CD4-positive, alpha-beta memory T cell (primary cell): ENCODE data around the gene ROPN1L. TPM values are rescaled to one million over a fixed set of nuclear protein-coding genes. Genes with fewer than 3 reads are reported as not detected.
A peak's percentile ranks its signal among the peaks of the same experiment; 100 is the strongest.

ENCODE experiments used
- CTCF ChIA-PET: fragments of 350-600 bp; sonication (Branson Sonifier 250); formaldehyde crosslinking; loops from one replicate; lab custom pipeline; 2021; ENCODE audit warnings: inconsistent platforms; ENCODE audit not compliant: partially characterized antibody; lab: Charles Lee
- POLR2A ChIA-PET: fragments of 350-600 bp; sonication (Branson Sonifier 250); formaldehyde crosslinking; loops from one replicate; lab custom pipeline; 2021; ENCODE audit not compliant: partially characterized antibody; lab: Charles Lee
- DNase-seq, 5 donors: peaks; one replicate each; pipeline versions ENCODE4 v3.0.0 to v3.0.0-alpha.2; 2020 to 2022; ENCODE audit warnings: mixed read lengths in 1 of 5
- H3K27ac ChIP-seq: one replicate; pipeline ENCODE4 v1.7.0; 2013; ENCODE audit warnings: low read depth, low read length
- H3K27me3 ChIP-seq: 2 replicates; pipeline ENCODE4 v1.7.0; 2013; ENCODE audit warnings: mild to moderate bottlenecking, low read length, moderate library complexity; ENCODE audit not compliant: insufficient read depth
- H3K36me3 ChIP-seq: 2 replicates; pipeline ENCODE4 v1.7.0; 2013; ENCODE audit warnings: mild to moderate bottlenecking, low read length, moderate library complexity; ENCODE audit not compliant: insufficient read depth
- H3K4me1 ChIP-seq: 2 replicates; pipeline ENCODE4 v1.7.0; 2013; ENCODE audit warnings: mild to moderate bottlenecking, low read length, moderate library complexity; ENCODE audit not compliant: insufficient read depth
- H3K4me3 ChIP-seq, 2 donors: one replicate each; pipeline ENCODE4 v1.7.0; 2013; ENCODE audit warnings: low read length in 2 of 2, mild to moderate bottlenecking in 1 of 2
- H3K9me3 ChIP-seq, 2 donors: one replicate each; pipeline ENCODE4 v1.7.0; 2013; ENCODE audit warnings: low read length in 2 of 2, control low read depth in 1 of 2; ENCODE audit not compliant: control insufficient read depth in 1 of 2
- H3K27ac Mint-ChIP-seq, 7 donors: one replicate each; pipeline ENCODE4 v1.8.0; 2020 to 2021; ENCODE audit warnings: mixed read lengths in 7 of 7, mild to moderate bottlenecking in 6 of 7, inconsistent platforms in 3 of 7, moderate library complexity in 3 of 7
- H3K27me3 Mint-ChIP-seq, 2 donors: one replicate each; pipeline ENCODE4 v1.8.0; 2020 to 2021; ENCODE audit warnings: mixed read lengths in 2 of 2
- H3K36me3 Mint-ChIP-seq, 2 donors: one replicate each; pipeline ENCODE4 v1.8.0; 2020 to 2021; ENCODE audit warnings: mixed read lengths in 2 of 2, inconsistent platforms in 1 of 2, mild to moderate bottlenecking in 1 of 2
- H3K4me1 Mint-ChIP-seq, 4 donors: one replicate each; pipeline ENCODE4 v1.8.0; 2020 to 2021; ENCODE audit warnings: mixed read lengths in 4 of 4, mild to moderate bottlenecking in 1 of 4
- H3K4me3 Mint-ChIP-seq, 8 donors: one replicate each; pipeline ENCODE4 v1.8.0; 2020 to 2021; ENCODE audit warnings: mixed read lengths in 8 of 8, mild to moderate bottlenecking in 7 of 8, moderate library complexity in 6 of 8, inconsistent platforms in 3 of 8
- H3K9me3 Mint-ChIP-seq, 8 donors: one replicate each; pipeline ENCODE4 v1.8.0; 2020 to 2021; ENCODE audit warnings: mixed read lengths in 8 of 8, mild to moderate bottlenecking in 5 of 8, inconsistent platforms in 3 of 8, moderate library complexity in 1 of 8
- intact Hi-C: fragments of 100-400 bp; cut with micrococcal nuclease; formaldehyde crosslinking; loops from one replicate; pipeline ENCODE4 v1.15.1; 2023
- polyA plus RNA-seq, 2 donors: library from polyadenylated mRNA; unstranded; fragments of 300-500 nt; fragmentation: Illumina TruSeq; gene quantifications; one replicate each; pipeline ENCODE4 v1.2.3, GENCODE V29; 2021
- total RNA-seq, 2 experiments: library from RNA; stranded (reverse); gene quantifications; one replicate each; pipeline ENCODE4 v1.2.3, GENCODE V29; 2021

The ROPN1L gene
- total and polyA plus RNA-seq, 4 experiments from 2014 or later, result 0.42 to 6.5 (median 2.1) TPM

DNA sequence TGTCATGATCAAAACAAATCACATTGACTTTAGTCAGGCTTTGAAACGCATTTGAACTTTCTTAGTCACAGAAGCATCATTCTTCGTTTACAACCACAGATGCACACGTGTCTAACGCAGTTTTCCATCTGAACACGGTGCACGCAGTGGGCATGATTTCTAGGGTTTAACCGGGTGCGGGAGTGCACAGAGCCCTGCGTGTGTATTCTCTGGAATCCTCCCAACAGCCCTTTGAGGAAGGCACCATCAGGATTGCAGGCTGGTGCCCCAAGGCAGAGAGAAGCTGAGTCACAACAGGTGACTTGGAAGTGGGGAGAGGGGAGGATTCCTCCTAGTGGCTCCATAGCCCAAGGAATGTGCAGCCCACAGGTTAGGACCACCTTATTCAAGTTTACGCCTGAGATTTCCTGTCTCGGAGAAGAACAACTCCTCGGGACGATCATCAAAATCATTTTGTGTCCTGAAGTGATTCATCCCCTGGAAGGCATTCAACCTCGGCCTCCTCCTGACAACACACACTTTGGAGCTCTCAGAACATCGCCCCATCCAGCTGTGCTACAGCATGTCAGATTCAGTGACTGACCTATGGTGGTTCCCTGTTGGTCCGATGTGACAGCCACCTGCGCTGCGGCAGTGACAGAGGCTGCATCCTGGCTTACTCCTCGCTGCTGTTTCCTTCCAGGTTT is 13.1 kb downstream of the ROPN1L start:
- POLR2A ChIA-PET, result no interaction called here
- CTCF ChIA-PET, result interaction anchor here (1.6 to 9.4 kb wide), 3 partner anchors 171 to 247 kb away, joined by 4 to 188 read pairs (median 4); no protein-coding TSS in a partner anchor
- DNase-seq, result no peak

DNA sequence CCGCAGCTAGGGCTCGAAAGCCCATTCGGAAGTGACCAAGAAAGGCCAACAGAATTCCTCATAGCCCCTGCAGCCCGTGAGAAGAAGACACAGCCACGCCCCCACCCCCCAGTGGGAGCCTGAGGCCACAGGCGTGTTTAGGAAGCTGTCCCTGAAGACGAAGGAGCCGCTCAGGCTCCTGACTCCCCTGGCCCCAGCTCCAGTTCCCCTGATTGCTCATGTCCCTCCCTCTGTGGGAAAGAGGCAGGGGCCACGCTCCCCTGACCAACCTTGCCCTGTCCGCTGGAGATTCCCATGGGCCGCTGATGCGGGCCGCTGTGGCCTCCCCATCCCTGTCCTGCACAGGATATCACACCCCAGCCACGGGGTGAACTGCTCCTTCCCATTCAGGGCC is 13.6 kb downstream of the ROPN1L start:
- Histone ChIP-seq H3K27ac (no peak overlapping the region), H3K4me1 (no peaks in the 10 kb centered on the region), H3K36me3 (no peaks in the 10 kb centered on the region), H3K4me3 (no peak overlapping the region), H3K27me3 (no peaks in the 10 kb centered on the region), H3K9me3 (no peaks in the 10 kb centered on the region)
- peaks cover 0 to 5% (median 4%) of the 10 kb centered on the region in 4 donors for H3K4me1 Mint-ChIP-seq
- no peaks in the 10 kb centered on the region for H3K27me3 Mint-ChIP-seq
- H3K27ac Mint-ChIP-seq, result peak overlapping the region in 1 of 7 donors; percentile 55
- intact Hi-C loops, result no loop called here
- POLR2A ChIA-PET, result no interaction called here
- CTCF ChIA-PET, result interaction anchor here (9.4 kb wide), 1 partner anchor 171 kb away, joined by 188 read pairs; no protein-coding TSS in a partner anchor
- H3K36me3 Mint-ChIP-seq, result no peaks in the 10 kb centered on the region
- no peak for DNase-seq
- no peaks in the 10 kb centered on the region for H3K9me3 Mint-ChIP-seq
- H3K4me3 Mint-ChIP-seq, result no peak overlapping the region

More for the DNA sequence above, 13.1 kb downstream of the ROPN1L start:
- no peaks in the 10 kb centered on the region for H3K9me3 Mint-ChIP-seq
- Histone ChIP-seq H3K27me3 (no peaks in the 10 kb centered on the region), H3K4me1 (no peaks in the 10 kb centered on the region), H3K4me3 (no peak overlapping the region), H3K9me3 (no peaks in the 10 kb centered on the region), H3K27ac (no peak overlapping the region), H3K36me3 (no peaks in the 10 kb centered on the region)
- H3K4me3 Mint-ChIP-seq, result no peak overlapping the region
- intact Hi-C loops, result no loop called here
- peaks cover 0 to 6% (median 4%) of the 10 kb centered on the region in 4 donors for H3K4me1 Mint-ChIP-seq
- peak overlapping the region in 1 of 7 donors; percentile 22 for H3K27ac Mint-ChIP-seq
- H3K36me3 Mint-ChIP-seq, result no peaks in the 10 kb centered on the region
- H3K27me3 Mint-ChIP-seq, result no peaks in the 10 kb centered on the region

- H3K4me3 ChIP-seq, result no peak overlapping the region
- no peaks in the 10 kb centered on the region for H3K4me1 ChIP-seq
- intact Hi-C loops, result no loop called here
- H3K27ac ChIP-seq, result no peak overlapping the region
- peaks cover 0 to under 1% of the 10 kb centered on the region in 2 donors for H3K36me3 Mint-ChIP-seq
- H3K4me1 Mint-ChIP-seq, result peaks cover 0 to 5% (median 4%) of the 10 kb centered on the region in 4 donors
- POLR2A ChIA-PET, result no interaction called here
- H3K27me3 ChIP-seq, result no peaks in the 10 kb centered on the region
- H3K9me3 Mint-ChIP-seq, result no peaks in the 10 kb centered on the region
- no peak for DNase-seq
- CTCF ChIA-PET, result interaction anchor here (9.4 kb wide), 1 partner anchor 170 kb away, joined by 188 read pairs; no protein-coding TSS in a partner anchor
- no peak overlapping the region for H3K4me3 Mint-ChIP-seq
- H3K9me3 ChIP-seq, result no peaks in the 10 kb centered on the region
- H3K27me3 Mint-ChIP-seq, result no peaks in the 10 kb centered on the region
- H3K27ac Mint-ChIP-seq, result no peak overlapping the region
- no peaks in the 10 kb centered on the region for H3K36me3 ChIP-seq
Observed at GRCh38 chr5:10456583-10457420, 15.1 kb downstream of the ROPN1L start.

- Mint-ChIP-seq H3K4me1 (no peaks in the 10 kb centered on the region), H3K9me3 (no peaks in the 10 kb centered on the region), H3K27ac (no peak overlapping the region), H3K27me3 (no peaks in the 10 kb centered on the region), H3K36me3 (peaks cover 0 to 6% of the 10 kb centered on the region in 2 donors), H3K4me3 (no peak overlapping the region)
- H3K27me3 ChIP-seq, result no peaks in the 10 kb centered on the region
- H3K4me1 ChIP-seq, result no peaks in the 10 kb centered on the region
- no peaks in the 10 kb centered on the region for H3K36me3 ChIP-seq
- CTCF ChIA-PET, result interaction anchor here (9.4 kb wide), 1 partner anchor 169 kb away, joined by 188 read pairs; no protein-coding TSS in a partner anchor
- no peak overlapping the region for H3K4me3 ChIP-seq
- H3K27ac ChIP-seq, result no peak overlapping the region
- intact Hi-C loops, result no loop called here
- DNase-seq, result no peak
- H3K9me3 ChIP-seq, result no peaks in the 10 kb centered on the region
- POLR2A ChIA-PET, result no interaction called here
Observed at GRCh38 chr5:10457682-10458574, 16.2 kb downstream of the ROPN1L start.

DNA sequence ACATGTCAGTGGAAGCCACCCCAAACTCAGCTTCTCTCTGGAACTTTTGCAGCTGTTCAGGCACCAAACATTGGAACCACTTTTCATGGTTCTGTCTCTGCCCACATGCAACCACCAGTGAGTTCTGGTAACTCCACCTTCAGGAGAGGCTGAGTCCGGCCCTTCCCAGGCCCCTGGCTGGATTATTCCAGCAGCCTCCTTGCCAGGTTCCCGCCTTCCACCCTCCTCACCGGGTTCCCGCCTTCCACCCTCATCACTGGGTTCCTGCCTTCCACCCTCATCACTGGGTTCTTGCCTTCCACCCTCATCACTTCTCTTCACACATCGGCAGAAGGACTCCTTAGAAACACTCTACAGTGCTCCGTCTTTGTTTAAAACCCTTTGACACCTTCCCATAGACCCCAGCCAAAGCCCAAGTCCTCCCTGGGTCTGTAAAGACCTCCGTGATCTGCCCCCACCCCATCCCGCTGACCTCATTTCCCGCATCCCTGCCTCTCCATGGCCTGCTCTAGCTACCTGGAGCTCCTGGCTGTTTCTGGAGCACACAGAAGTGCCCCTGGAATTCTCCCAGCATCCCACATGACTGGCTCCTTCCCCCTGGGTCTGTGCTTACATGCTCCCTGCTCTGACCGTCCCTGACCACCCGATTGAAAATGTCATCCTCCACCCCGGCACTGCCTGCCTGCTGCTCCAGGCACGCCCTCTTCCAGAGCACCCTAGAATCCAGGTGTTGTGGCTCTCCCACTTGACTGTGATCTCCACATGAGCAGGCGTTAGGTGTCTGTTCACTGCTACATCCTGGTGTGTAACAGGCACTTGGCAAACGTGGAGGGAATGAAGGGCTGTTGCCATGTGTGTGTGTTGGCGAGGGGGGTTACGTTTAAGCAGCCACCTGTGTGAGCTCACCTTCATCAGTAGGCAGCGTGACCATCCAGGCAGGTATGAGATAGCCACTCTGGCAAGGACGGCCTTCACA is 17.7 kb downstream of the ROPN1L start:
- DNase-seq, result no peak
- H3K4me1 ChIP-seq, result no peaks in the 10 kb centered on the region
- H3K4me3 Mint-ChIP-seq, result no peak overlapping the region
- CTCF ChIA-PET, result interaction anchor here (1.1 kb wide), 1 partner anchor 168 kb away, joined by 3 read pairs; no protein-coding TSS in a partner anchor
- POLR2A ChIA-PET, result no interaction called here
- H3K27me3 ChIP-seq, result no peaks in the 10 kb centered on the region
- H3K27me3 Mint-ChIP-seq, result no peaks in the 10 kb centered on the region
- no peak overlapping the region for H3K27ac ChIP-seq
- intact Hi-C loops, result no loop called here
- peaks cover 2 to 8% of the 10 kb centered on the region in 2 donors for H3K36me3 Mint-ChIP-seq
- no peaks in the 10 kb centered on the region for H3K4me1 Mint-ChIP-seq
- peak overlapping the region in 3 of 7 donors; percentile 52 to 83 (median 59) for H3K27ac Mint-ChIP-seq
- no peaks in the 10 kb centered on the region for H3K9me3 ChIP-seq
- no peak overlapping the region for H3K4me3 ChIP-seq
- no peaks in the 10 kb centered on the region for H3K36me3 ChIP-seq
- peaks cover 0 to 2% (median 0%) of the 10 kb centered on the region in 8 donors for H3K9me3 Mint-ChIP-seq

- POLR2A ChIA-PET, result no interaction called here
- Mint-ChIP-seq H3K4me1 (no peaks in the 10 kb centered on the region), H3K9me3 (peaks cover 0 to 2% (median 0%) of the 10 kb centered on the region in 8 donors), H3K4me3 (no peak overlapping the region), H3K27me3 (no peaks in the 10 kb centered on the region), H3K36me3 (peaks cover 2 to 9% of the 10 kb centered on the region in 2 donors), H3K27ac (peak overlapping the region in 1 of 7 donors; percentile 12)
- CTCF ChIA-PET, result interaction anchor here (1.1 kb wide), 1 partner anchor 167 kb away, joined by 3 read pairs; no protein-coding TSS in a partner anchor
- Histone ChIP-seq H3K27ac (no peak overlapping the region), H3K9me3 (no peaks in the 10 kb centered on the region), H3K27me3 (no peaks in the 10 kb centered on the region), H3K4me3 (no peak overlapping the region), H3K4me1 (no peaks in the 10 kb centered on the region), H3K36me3 (no peaks in the 10 kb centered on the region)
- DNase-seq, result no peak
- intact Hi-C loops, result no loop called here
Observed at GRCh38 chr5:10460252-10460906, 18.7 kb downstream of the ROPN1L start.
